ENCODE results near the gene TMEM145.

DNA sequence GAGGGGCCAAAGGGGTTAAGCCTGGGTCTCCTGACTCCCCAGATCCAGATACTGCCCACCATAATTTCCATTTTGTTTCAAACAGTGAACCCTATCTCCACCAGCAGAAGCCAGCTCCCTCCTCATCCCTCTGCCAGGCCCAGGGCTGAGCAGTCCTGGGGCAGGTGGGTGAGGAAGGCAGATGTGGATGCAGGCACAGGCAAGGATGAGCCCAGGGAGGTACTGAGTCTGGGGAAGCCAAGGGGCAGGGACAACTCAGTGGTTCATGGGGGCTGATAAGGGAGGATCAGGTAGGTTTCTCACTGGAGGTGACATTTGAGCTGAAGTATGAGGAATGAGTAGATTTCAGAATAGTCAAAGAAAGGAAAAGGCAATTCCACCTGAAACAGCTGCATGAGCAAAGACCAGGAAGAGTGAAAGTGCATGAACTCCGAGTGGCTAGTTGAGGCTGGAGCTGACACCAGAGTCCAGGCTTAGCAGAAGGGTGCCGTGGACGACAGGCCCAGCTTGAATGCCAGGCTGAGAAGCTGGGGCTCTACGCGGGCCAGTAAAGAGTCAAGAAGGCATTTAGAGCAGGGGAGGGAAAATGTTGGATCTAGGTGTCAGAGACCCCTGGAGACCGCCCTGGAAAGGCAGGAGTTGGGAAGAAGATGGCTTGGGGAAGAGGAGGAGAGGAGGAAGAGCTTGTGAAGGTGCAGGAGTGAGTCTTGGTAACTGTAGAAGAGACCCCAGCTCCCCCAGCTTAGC, 33.8 kb upstream of the TMEM145 start:
- TF ChIP-seq POLR2A (IDR thresholded peaks at IDR 0.05; ENCODE audit: low read length) (no peak), GATA1 (IDR thresholded peaks at IDR 0.05; ENCODE audit: low read depth, low read length) (no peak)

Data from erythroblast (primary cell).